ENCODE data around the gene ONECUT2. TPM values are rescaled to one million over a fixed set of nuclear protein-coding genes. Genes with fewer than 3 reads are reported as not detected.
A peak's percentile ranks its signal among the peaks of the same experiment; 100 is the strongest.

Gene ONECUT2
- total RNA-seq, 3 donors from 2014 or later (not counting 1 experiment from before 2014, with no cell fraction given): not detected

DNA sequence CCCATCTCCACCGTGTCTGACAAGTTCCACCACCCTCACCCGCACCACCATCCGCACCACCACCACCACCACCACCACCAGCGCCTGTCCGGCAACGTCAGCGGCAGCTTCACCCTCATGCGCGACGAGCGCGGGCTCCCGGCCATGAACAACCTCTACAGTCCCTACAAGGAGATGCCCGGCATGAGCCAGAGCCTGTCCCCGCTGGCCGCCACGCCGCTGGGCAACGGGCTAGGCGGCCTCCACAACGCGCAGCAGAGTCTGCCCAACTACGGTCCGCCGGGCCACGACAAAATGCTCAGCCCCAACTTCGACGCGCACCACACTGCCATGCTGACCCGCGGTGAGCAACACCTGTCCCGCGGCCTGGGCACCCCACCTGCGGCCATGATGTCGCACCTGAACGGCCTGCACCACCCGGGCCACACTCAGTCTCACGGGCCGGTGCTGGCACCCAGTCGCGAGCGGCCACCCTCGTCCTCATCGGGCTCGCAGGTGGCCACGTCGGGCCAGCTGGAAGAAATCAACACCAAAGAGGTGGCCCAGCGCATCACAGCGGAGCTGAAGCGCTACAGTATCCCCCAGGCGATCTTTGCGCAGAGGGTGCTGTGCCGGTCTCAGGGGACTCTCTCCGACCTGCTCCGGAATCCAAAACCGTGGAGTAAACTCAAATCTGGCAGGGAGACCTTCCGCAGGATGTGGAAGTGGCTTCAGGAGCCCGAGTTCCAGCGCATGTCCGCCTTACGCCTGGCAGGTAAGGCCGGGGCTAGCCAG is 1.2 kb downstream of the ONECUT2 start:
- peaks cover 9% of the 10 kb centered on the region for H3K36me3 Mint-ChIP-seq

DNA sequence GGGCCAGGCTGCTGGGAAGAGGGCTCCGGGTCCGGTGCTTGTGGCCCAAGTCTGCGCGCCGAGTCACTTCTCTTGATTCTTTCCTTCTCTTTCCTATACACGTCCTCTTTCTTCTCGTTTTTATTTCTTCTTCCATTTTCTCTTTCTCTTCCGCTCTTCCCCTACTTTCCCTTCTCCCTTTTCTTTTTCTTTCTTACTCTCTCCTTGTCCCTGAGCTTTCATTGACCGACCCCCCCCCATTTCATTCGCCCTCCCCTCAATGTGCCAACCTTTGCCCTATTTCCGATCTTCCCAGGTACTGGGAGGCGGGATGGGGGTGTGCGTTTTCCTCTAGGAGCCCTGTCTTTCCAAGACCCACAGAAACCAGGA is 1.8 kb downstream of the ONECUT2 start:
- H3K4me3 ChIP-seq (ENCODE audit: low read length): no peak overlapping the region
- peak overlapping the region; percentile 64 for H3K4me3 Mint-ChIP-seq
- no peak overlapping the region for H3K27ac Mint-ChIP-seq
- peaks cover 14% of the 10 kb centered on the region for H3K9me3 ChIP-seq (ENCODE audit: control insufficient read depth, insufficient read depth, low read length)
- peaks cover 4% of the 10 kb centered on the region for H3K36me3 Mint-ChIP-seq
- H3K4me1 Mint-ChIP-seq: peaks cover 0 to 19% of the 10 kb centered on the region in 2 donors
- H3K36me3 ChIP-seq (ENCODE audit: control insufficient read depth, insufficient read depth, low read length): no peaks in the 10 kb centered on the region
- H3K27me3 Mint-ChIP-seq (ENCODE audit: low read depth in 2 of 2): peaks cover 68 to 73% of the 10 kb centered on the region in 2 donors
- no peak for TF ChIP-seq CTCF (IDR thresholded peaks at IDR 0.05)
- H3K9me3 Mint-ChIP-seq: peaks cover 2 to 6% of the 10 kb centered on the region in 2 donors
- DNase-seq (no peak), ATAC-seq (no peak)
- 7% methylated on average over 13 of the region's 13 CpGs for WGBS (ENCODE audit: insufficient coverage)
- intact Hi-C loops (cut with micrococcal nuclease): no loop called here
- H3K4me1 ChIP-seq (ENCODE audit: control insufficient read depth, insufficient read depth, low read length): peaks cover 41% of the 10 kb centered on the region
- peaks cover 82% of the 10 kb centered on the region for H3K27me3 ChIP-seq (ENCODE audit: control insufficient read depth, insufficient read depth, low read length)
- H3K27ac ChIP-seq (ENCODE audit: low read length): no peak overlapping the region

More for the DNA sequence above, 1.2 kb downstream of the ONECUT2 start:
- Histone ChIP-seq H3K27me3 (ENCODE audit: control insufficient read depth, insufficient read depth, low read length) (peaks cover 82% of the 10 kb centered on the region), H3K27ac (ENCODE audit: low read length) (no peak overlapping the region), H3K4me1 (ENCODE audit: control insufficient read depth, insufficient read depth, low read length) (peaks cover 37% of the 10 kb centered on the region), H3K36me3 (ENCODE audit: control insufficient read depth, insufficient read depth, low read length) (no peaks in the 10 kb centered on the region), H3K4me3 (ENCODE audit: low read length) (no peak overlapping the region), H3K9me3 (ENCODE audit: control insufficient read depth, insufficient read depth, low read length) (peaks cover 14% of the 10 kb centered on the region)
- TF ChIP-seq CTCF (IDR thresholded peaks at IDR 0.05): no peak
- Mint-ChIP-seq H3K27me3 (ENCODE audit: low read depth in 2 of 2) (peaks cover 68 to 75% of the 10 kb centered on the region in 2 donors), H3K9me3 (peaks cover 2 to 3% of the 10 kb centered on the region in 2 donors), H3K4me3 (peak overlapping the region; percentile 64), H3K27ac (no peak overlapping the region), H3K4me1 (peaks cover 0 to 19% of the 10 kb centered on the region in 2 donors)
- intact Hi-C loops (cut with micrococcal nuclease): no loop called here
- WGBS (ENCODE audit: insufficient coverage): 10% methylated on average over 62 of the region's 62 CpGs
- ATAC-seq (no peak), DNase-seq (no peak)

- Mint-ChIP-seq H3K27ac (no peak overlapping the region), H3K4me3 (no peak overlapping the region), H3K36me3 (no peaks in the 10 kb centered on the region), H3K4me1 (peaks cover 0 to 19% of the 10 kb centered on the region in 2 donors), H3K27me3 (ENCODE audit: low read depth in 2 of 2) (peaks cover 68 to 73% of the 10 kb centered on the region in 2 donors), H3K9me3 (peaks cover 2 to 6% of the 10 kb centered on the region in 2 donors)
- H3K9me3 ChIP-seq (ENCODE audit: control insufficient read depth, insufficient read depth, low read length): peaks cover 14% of the 10 kb centered on the region
- no peak for TF ChIP-seq CTCF (IDR thresholded peaks at IDR 0.05)
- H3K4me3 ChIP-seq (ENCODE audit: low read length): no peak overlapping the region
- DNase-seq: no peak
- 2% methylated on average over 16 of the region's 16 CpGs for WGBS (ENCODE audit: insufficient coverage)
- no peak overlapping the region for H3K27ac ChIP-seq (ENCODE audit: low read length)
- ATAC-seq: no peak
- H3K36me3 ChIP-seq (ENCODE audit: control insufficient read depth, insufficient read depth, low read length): no peaks in the 10 kb centered on the region
- peaks cover 41% of the 10 kb centered on the region for H3K4me1 ChIP-seq (ENCODE audit: control insufficient read depth, insufficient read depth, low read length)
- peaks cover 82% of the 10 kb centered on the region for H3K27me3 ChIP-seq (ENCODE audit: control insufficient read depth, insufficient read depth, low read length)
- intact Hi-C loops (cut with micrococcal nuclease): no loop called here
These were observed 2.2 kb downstream of the ONECUT2 start for GRCh38 chr18:57437402-57437765.

All from natural killer cell (primary cell).